CD4-positive, alpha-beta T cell (primary cell): ENCODE data around the gene CHD9NB. TPM values are rescaled to one million over a fixed set of nuclear protein-coding genes. Genes with fewer than 3 reads are reported as not detected.

Source experiments
- ATAC-seq: fragments of 200-7000 bp; cut with Tn5 transposase; one replicate; pipeline ENCODE4 v1.10.0; 2022; ENCODE audit warnings: mild to moderate bottlenecking; ENCODE audit not compliant: poor library complexity
- CTCF ChIA-PET: fragments of 350-600 bp; sonication (Branson Sonifier 250); formaldehyde crosslinking; loops from one replicate; lab custom pipeline; 2021; ENCODE audit warnings: antibody characterized with exemption, inconsistent platforms; lab: Charles Lee
- POLR2A ChIA-PET: fragments of 350-600 bp; sonication (Branson Sonifier 250); formaldehyde crosslinking; loops from one replicate; lab custom pipeline; 2021; ENCODE audit warnings: antibody characterized with exemption, inconsistent platforms; lab: Charles Lee
- DNase-seq, 14 experiments: peaks; one replicate each; pipeline ENCODE4 v3.0.0-alpha.2; 2013 to 2020; ENCODE audit warnings: mixed read lengths in 2 of 14
- H3K27ac ChIP-seq, 2 donors: one replicate each; pipeline versions ENCODE4 v1.5.1 to v1.7.0; 2013; ENCODE audit warnings: low read length in 2 of 2, low read depth in 1 of 2, mild to moderate bottlenecking in 1 of 2
- H3K27me3 ChIP-seq, 2 experiments: 1 replicate in 1 of 2; 2 replicates in 1 of 2; pipeline versions ENCODE4 v1.6.1 to v1.7.0; 2013; ENCODE audit warnings: low read length in 2 of 2, control low read depth in 1 of 2, mild to moderate bottlenecking in 1 of 2, moderate library complexity in 1 of 2; ENCODE audit not compliant: insufficient read depth in 2 of 2, control insufficient read depth in 1 of 2
- H3K36me3 ChIP-seq: one replicate; pipeline ENCODE4 v1.6.1; 2013; ENCODE audit warnings: low read length, control low read depth; ENCODE audit not compliant: insufficient read depth
- H3K4me1 ChIP-seq: one replicate; pipeline ENCODE4 v1.6.1; 2013; ENCODE audit warnings: low read length, control low read depth; ENCODE audit not compliant: insufficient read depth
- H3K4me3 ChIP-seq: one replicate; pipeline ENCODE4 v1.5.1; 2013; ENCODE audit warnings: mild to moderate bottlenecking, low read length, moderate library complexity
- H3K9me3 ChIP-seq, 2 experiments: 1 replicate in 1 of 2; 2 replicates in 1 of 2; pipeline versions ENCODE4 v1.6.1 to v1.7.0; 2013; ENCODE audit warnings: low read length in 2 of 2, mild to moderate bottlenecking in 2 of 2, control low read depth in 1 of 2, moderate library complexity in 1 of 2; ENCODE audit not compliant: control insufficient read depth in 1 of 2, insufficient read depth in 1 of 2
- H3K27ac Mint-ChIP-seq: one replicate; pipeline ENCODE4 v1.8.0; 2020; ENCODE audit warnings: mixed read lengths
- H3K27me3 Mint-ChIP-seq: one replicate; pipeline ENCODE4 v1.8.0; 2021; ENCODE audit warnings: mixed read lengths
- H3K36me3 Mint-ChIP-seq: one replicate; pipeline ENCODE4 v1.8.0; 2021; ENCODE audit warnings: low read depth, mixed read lengths
- H3K4me1 Mint-ChIP-seq: one replicate; pipeline ENCODE4 v1.8.0; 2021; ENCODE audit warnings: low read depth, mixed read lengths
- H3K4me3 Mint-ChIP-seq: one replicate; pipeline ENCODE4 v1.8.0; 2020; ENCODE audit warnings: mild to moderate bottlenecking, mixed read lengths
- H3K9me3 Mint-ChIP-seq: one replicate; pipeline ENCODE4 v1.8.0; 2020; ENCODE audit warnings: mixed read lengths
- CTCF ChIP-seq: fragments of 200-600 bp; IDR thresholded peaks from one replicate; pipeline ENCODE4 v1.8.0; 2022; ENCODE audit warnings: antibody characterized with exemption, mild to moderate bottlenecking
- intact Hi-C, 2 experiments: fragments of 100-400 bp; cut with DNase I in 1 of 2; cut with micrococcal nuclease in 1 of 2; formaldehyde crosslinking; loops; one replicate each; pipeline versions ENCODE4 v1.15.1 to v1.9.0; 2023 to 2025; cut with DNase I, micrococcal nuclease
- total RNA-seq, 174 experiments: library from RNA in 2 of 174; stranded (reverse) in 2 of 174; gene quantifications; one replicate each; pipeline ENCODE4 v1.2.3 and lab custom pipeline; 2021 to 2026

Gene CHD9NB
- total RNA-seq, 2 experiments from 2014 or later: not detected

- Histone ChIP-seq H3K4me1 (peaks cover 26% of the 10 kb centered on the region), H3K27ac (no peak overlapping the region), H3K36me3 (no peaks in the 10 kb centered on the region), H3K9me3 (no peaks in the 10 kb centered on the region), H3K4me3 (no peak overlapping the region), H3K27me3 (no peaks in the 10 kb centered on the region)
- Mint-ChIP-seq H3K27me3 (no peaks in the 10 kb centered on the region), H3K27ac (no peak overlapping the region), H3K36me3 (no peaks in the 10 kb centered on the region), H3K4me1 (peaks cover 26% of the 10 kb centered on the region), H3K4me3 (no peak overlapping the region), H3K9me3 (no peaks in the 10 kb centered on the region)
- no peak for ATAC-seq
- intact Hi-C loops: no loop called here
- DNase-seq: no peak
- TF ChIP-seq CTCF: no peak
- POLR2A ChIA-PET: no interaction called here
- CTCF ChIA-PET: no interaction called here
These were observed 15.0 kb upstream of the CHD9NB start for GRCh38 chr16:53067675-53068074.

DNA sequence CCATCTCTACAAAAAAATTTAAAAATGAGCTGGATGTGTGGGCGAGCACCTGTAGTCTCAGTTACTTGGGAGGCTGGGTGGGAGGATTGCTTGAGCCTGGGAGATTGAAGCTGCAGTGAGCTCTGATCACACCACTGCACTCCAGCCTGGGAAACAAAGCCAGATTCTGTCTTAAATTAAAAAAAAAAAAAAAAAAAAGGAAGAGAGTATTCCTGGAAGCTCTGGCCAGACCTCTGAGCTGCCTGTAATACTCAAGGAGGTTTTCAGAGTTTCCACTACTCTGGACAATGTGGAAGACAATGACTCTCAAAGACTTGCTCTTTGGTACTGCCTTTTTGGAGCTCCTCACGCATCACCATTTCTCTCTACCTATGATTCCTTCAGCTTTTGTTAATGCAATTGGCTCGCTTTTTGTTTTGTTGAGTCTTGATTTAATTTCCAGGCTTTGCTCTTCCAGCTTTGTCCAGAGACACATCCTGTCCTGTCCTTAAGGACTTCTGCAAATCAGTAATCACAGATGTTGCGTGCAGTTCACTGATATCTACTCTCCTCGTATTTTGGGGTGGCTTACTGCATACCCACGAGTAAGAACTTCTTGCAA, 12.9 kb upstream of the CHD9NB start:
- no peak overlapping the region for H3K4me3 Mint-ChIP-seq
- Histone ChIP-seq H3K4me1 (peaks cover 35% of the 10 kb centered on the region), H3K27ac (no peak overlapping the region), H3K4me3 (no peak overlapping the region), H3K27me3 (no peaks in the 10 kb centered on the region), H3K9me3 (no peaks in the 10 kb centered on the region), H3K36me3 (no peaks in the 10 kb centered on the region)
- intact Hi-C loops: no loop called here
- no peaks in the 10 kb centered on the region for H3K36me3 Mint-ChIP-seq
- H3K4me1 Mint-ChIP-seq: peaks cover 32% of the 10 kb centered on the region
- no peaks in the 10 kb centered on the region for H3K9me3 Mint-ChIP-seq
- H3K27me3 Mint-ChIP-seq: no peaks in the 10 kb centered on the region
- DNase-seq: no peak
- ChIA-PET CTCF (interaction anchor here (0.6 kb wide), 1 partner anchor 484 kb away, joined by 4 read pairs; no protein-coding TSS in a partner anchor), POLR2A (interaction anchor here (0.9 kb wide), 1 partner anchor 33 kb away, joined by 3 read pairs; no protein-coding TSS in a partner anchor)
- no peak for TF ChIP-seq CTCF
- H3K27ac Mint-ChIP-seq: no peak overlapping the region
- no peak for ATAC-seq

DNA sequence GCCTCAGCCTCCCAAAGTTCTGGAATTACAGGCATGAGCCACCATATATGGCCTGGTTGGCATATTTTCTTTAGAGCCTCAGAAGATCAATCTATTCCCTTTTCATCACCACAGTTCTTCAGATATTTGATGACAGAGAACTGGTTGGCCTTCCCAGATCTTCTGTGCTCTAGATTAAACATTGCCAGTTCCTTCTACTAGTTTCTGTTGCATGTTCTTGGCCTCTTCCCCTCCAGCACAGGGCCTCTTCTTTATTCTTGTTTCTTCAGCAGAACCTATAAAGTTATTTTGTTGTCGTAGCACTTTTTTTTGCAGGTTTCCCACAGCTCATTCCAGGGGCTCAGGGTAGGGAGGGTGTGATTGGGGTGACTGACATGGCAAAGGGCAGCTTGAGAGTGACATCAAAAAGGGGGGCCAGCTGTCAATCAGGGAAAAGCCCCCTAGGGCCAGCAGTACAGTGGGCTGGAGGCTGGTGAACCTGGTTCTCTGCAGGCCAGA, 11.4 kb upstream of the CHD9NB start:
- Mint-ChIP-seq H3K9me3 (no peaks in the 10 kb centered on the region), H3K4me1 (peaks cover 19% of the 10 kb centered on the region), H3K27ac (no peak overlapping the region), H3K36me3 (no peaks in the 10 kb centered on the region), H3K27me3 (no peaks in the 10 kb centered on the region), H3K4me3 (no peak overlapping the region)
- H3K27ac ChIP-seq: no peak overlapping the region
- no peak for TF ChIP-seq CTCF
- peaks cover 33% of the 10 kb centered on the region for H3K4me1 ChIP-seq
- POLR2A ChIA-PET: interaction anchor here (0.6 kb wide), 1 partner anchor 83 kb away, joined by 3 read pairs; no protein-coding TSS in a partner anchor
- intact Hi-C loops: no loop called here
- DNase-seq (no peak), ATAC-seq (no peak)
- H3K4me3 ChIP-seq: no peak overlapping the region
- H3K9me3 ChIP-seq: no peaks in the 10 kb centered on the region
- H3K36me3 ChIP-seq: no peaks in the 10 kb centered on the region
- H3K27me3 ChIP-seq: no peaks in the 10 kb centered on the region
- CTCF ChIA-PET: no interaction called here
